Stimulated activated CD8-positive, alpha-beta memory T cell treated with anti-CD3 and anti-CD28 coated beads, Interleukin-15, amount 100 ng/mL, for 24 hours (primary cell): Measurements from ENCODE around the gene PCDHA10.
"Not testable (repeated sequence)": the region's sequence is repeated elsewhere in the genome, so short reads cannot be mapped to it uniquely, and the experiment has no call there.

Source experiments
- DNase-seq: peaks from one replicate; pipeline ENCODE4 v3.0.0-alpha.2; 2020; ENCODE audit warnings: low read depth

PCDHA10 gene

GRCh38 chr5:140842798-140843733 is 12.6 kb upstream of the PCDHA10 start:
- DNase-seq, result no peak

- DNase-seq, result not testable (repeated sequence)
Measured at GRCh38 chr5:140848139-140849102, 7.3 kb upstream of the PCDHA10 start, which contains the start of gene PCDHA9. Gene PCDHA9 (plus strand): TSS chr5:140848382. CDS start chr5:140848496, 114 bp downstream.

- DNase-seq, result not testable (repeated sequence)
Measured at GRCh38 chr5:140849831-140850634, 5.7 kb upstream of the PCDHA10 start.

GRCh38 chr5:140857177-140857986 is 1.7 kb downstream of the PCDHA10 start:
- no peak for DNase-seq

- no peak for DNase-seq
Measured at GRCh38 chr5:140857987-140858240, 2.2 kb downstream of the PCDHA10 start.

GRCh38 chr5:140862441-140863295 is 7.0 kb downstream of the PCDHA10 start:
- DNase-seq, result no peak

GRCh38 chr5:140868721-140869554 is 13.2 kb downstream of the PCDHA10 start, which contains the start of gene PCDHA11:
Gene PCDHA11 (plus strand): TSS chr5:140868957. CDS start chr5:140869104, 147 bp downstream.
- DNase-seq, result no peak

- DNase-seq, result no peak
Measured at GRCh38 chr5:140869555-140869886, 13.8 kb downstream of the PCDHA10 start.

GRCh38 chr5:140870221-140871201 is 14.8 kb downstream of the PCDHA10 start:
- DNase-seq, result no peak

GRCh38 chr5:140875085-140876065 is 19.7 kb downstream of the PCDHA10 start, which contains the start of gene PCDHA12:
Gene PCDHA12 (plus strand): TSS chr5:140875308. CDS start chr5:140875473, 165 bp downstream.
- DNase-seq, result no peak

- DNase-seq, result not testable (repeated sequence)
Measured at GRCh38 chr5:140876541-140877261, 21.0 kb downstream of the PCDHA10 start.

- DNase-seq, result no peak
Measured at GRCh38 chr5:140877262-140877581, 21.5 kb downstream of the PCDHA10 start.

- no peak for DNase-seq
Measured at GRCh38 chr5:140881889-140882590, 26.3 kb downstream of the PCDHA10 start, which contains the start of gene PCDHA13. Gene PCDHA13 (plus strand): TSS chr5:140882124. CDS start chr5:140882269, 145 bp downstream.

GRCh38 chr5:140882591-140882899 is 26.8 kb downstream of the PCDHA10 start:
- DNase-seq, result no peak

- DNase-seq, result no peak
Measured at GRCh38 chr5:140883373-140883772, 27.7 kb downstream of the PCDHA10 start.
